Upper lobe of right lung (tissue), 1 donor: Measurements from ENCODE around the gene CELSR2. TPM values are rescaled to one million over a fixed set of nuclear protein-coding genes. Genes with fewer than 3 reads are reported as not detected.

Experiments used
- ATAC-seq: fragments of 200-7000 bp; cut with Tn5 transposase; one replicate; pipeline ENCODE4 v1.9.1; 2020; ENCODE audit warnings: mild to moderate bottlenecking, moderate library complexity
- DNase-seq: peaks from one replicate; pipeline ENCODE4 v3.0.0-alpha.2; 2020
- H3K27ac ChIP-seq: fragments of 200-600 bp; one replicate; pipeline ENCODE4 v1.8.0; 2022
- H3K27me3 ChIP-seq: fragments of 200-600 bp; one replicate; pipeline ENCODE4 v1.8.0; 2022; ENCODE audit warnings: mild to moderate bottlenecking
- H3K36me3 ChIP-seq: fragments of 200-600 bp; one replicate; pipeline ENCODE4 v1.8.0; 2022
- H3K4me1 ChIP-seq: fragments of 200-600 bp; one replicate; pipeline ENCODE4 v1.8.0; 2022
- H3K4me3 ChIP-seq: fragments of 200-600 bp; one replicate; pipeline ENCODE4 v1.8.0; 2022; ENCODE audit warnings: mild to moderate bottlenecking
- H3K9me3 ChIP-seq: fragments of 200-600 bp; one replicate; pipeline ENCODE4 v1.8.0; 2022
- intact Hi-C: fragments of 100-400 bp; cut with DNase I; formaldehyde crosslinking; loops from one replicate; pipeline ENCODE4 v1.11.0; 2022
- total RNA-seq: library from RNA; stranded (reverse); fragmentation: NEBNext Ultra II Directional; extraction: Animal tissue kit (Norgen Biotek cat#: 25700); gene quantifications from one replicate; pipeline ENCODE4 v1.2.1, GENCODE V29; 2021
- TF ChIP-seq, protein P1 (sequence below): fragments of 200-600 bp; IDR thresholded peaks from one replicate; pipeline ENCODE4 v1.8.0; 2022; ENCODE audit warnings: antibody characterized with exemption
- donor health status: DM: no; HTN: yes; CAD: no; lungs with severe emphysema.

Gene CELSR2
- total RNA-seq, 1 donor from 2014 or later = 7.4 TPM

DNA sequence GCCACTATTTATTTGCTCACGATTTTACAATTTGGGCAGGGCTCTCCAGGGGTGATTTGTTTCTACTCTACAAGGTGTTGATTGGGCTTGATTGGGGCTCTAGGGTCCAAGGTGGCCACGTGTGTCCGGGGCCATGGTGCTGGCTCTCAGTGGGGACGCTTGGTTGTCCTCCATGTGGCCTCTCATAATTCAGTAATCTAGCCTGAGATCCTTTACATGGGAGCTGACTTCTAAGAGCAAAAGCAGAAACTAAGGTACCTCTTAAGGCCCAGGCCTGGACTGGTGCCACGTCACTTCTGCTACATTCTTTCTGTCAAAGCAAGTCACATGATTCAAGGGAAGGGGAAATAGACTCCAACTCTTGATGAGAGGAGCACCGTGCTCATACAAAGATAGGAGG is 41.7 kb downstream of the CELSR2 start:
- Histone ChIP-seq H3K36me3 (no peaks in the 10 kb centered on the region), H3K9me3 (no peaks in the 10 kb centered on the region), H3K4me1 (no peaks in the 10 kb centered on the region), H3K4me3 (no peak overlapping the region), H3K27ac (peak overlapping the region; percentile 9), H3K27me3 (no peaks in the 10 kb centered on the region)
- ATAC-seq (peak; percentile 87), DNase-seq (no peak)
- intact Hi-C loops = no loop called here
- TF ChIP-seq, protein P1, sequence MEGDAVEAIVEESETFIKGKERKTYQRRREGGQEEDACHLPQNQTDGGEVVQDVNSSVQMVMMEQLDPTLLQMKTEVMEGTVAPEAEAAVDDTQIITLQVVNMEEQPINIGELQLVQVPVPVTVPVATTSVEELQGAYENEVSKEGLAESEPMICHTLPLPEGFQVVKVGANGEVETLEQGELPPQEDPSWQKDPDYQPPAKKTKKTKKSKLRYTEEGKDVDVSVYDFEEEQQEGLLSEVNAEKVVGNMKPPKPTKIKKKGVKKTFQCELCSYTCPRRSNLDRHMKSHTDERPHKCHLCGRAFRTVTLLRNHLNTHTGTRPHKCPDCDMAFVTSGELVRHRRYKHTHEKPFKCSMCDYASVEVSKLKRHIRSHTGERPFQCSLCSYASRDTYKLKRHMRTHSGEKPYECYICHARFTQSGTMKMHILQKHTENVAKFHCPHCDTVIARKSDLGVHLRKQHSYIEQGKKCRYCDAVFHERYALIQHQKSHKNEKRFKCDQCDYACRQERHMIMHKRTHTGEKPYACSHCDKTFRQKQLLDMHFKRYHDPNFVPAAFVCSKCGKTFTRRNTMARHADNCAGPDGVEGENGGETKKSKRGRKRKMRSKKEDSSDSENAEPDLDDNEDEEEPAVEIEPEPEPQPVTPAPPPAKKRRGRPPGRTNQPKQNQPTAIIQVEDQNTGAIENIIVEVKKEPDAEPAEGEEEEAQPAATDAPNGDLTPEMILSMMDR = no peak

DNA sequence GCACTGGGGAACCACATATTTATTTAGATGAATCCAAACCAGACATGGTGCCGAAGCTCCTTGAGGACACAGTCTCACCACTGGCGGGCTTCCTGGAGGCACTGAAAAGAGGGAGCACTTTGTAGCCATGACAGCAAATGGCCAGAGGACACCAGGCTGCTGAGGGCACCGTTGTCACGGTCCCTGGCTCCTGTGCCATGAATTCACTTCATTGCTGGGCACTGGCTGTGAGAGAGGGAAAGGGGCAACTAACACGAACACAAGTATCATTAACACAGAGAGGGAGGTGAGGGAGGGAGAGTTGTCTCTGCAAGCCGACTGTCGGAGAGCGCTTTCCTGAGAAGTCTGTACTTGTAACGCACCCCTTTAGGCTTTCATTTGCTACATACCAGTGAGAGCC is 43.0 kb downstream of the CELSR2 start:
- Histone ChIP-seq H3K36me3 (no peaks in the 10 kb centered on the region), H3K27me3 (no peaks in the 10 kb centered on the region), H3K4me1 (no peaks in the 10 kb centered on the region), H3K9me3 (no peaks in the 10 kb centered on the region), H3K4me3 (no peak overlapping the region), H3K27ac (no peak overlapping the region)
- TF ChIP-seq, protein P1 = no peak
- DNase-seq (no peak), ATAC-seq (no peak)
- intact Hi-C loops = no loop called here

DNA sequence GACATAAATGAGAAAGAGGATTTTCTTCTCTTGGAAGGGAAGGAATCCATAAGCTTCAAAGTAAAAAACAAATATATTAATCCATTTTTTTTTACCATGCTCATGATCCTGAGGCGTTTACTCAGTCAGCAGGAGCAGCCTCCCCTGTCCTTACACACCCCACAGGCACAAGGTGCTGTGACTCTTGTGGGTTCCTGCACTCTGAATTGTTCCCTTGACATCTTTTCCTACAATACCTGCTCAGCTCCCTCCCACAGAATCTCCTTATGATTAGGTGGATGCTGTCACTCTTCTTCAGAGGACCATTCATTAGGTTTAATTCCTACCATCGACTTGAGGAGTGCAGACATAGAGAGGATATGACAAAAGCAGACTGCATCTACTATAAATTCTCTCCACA is 43.7 kb downstream of the CELSR2 start:
- TF ChIP-seq, protein P1 = no peak
- intact Hi-C loops = no loop called here
- no peaks in the 10 kb centered on the region for H3K9me3 ChIP-seq
- H3K4me3 ChIP-seq = no peak overlapping the region
- peaks cover 2% of the 10 kb centered on the region for H3K4me1 ChIP-seq
- no peaks in the 10 kb centered on the region for H3K27me3 ChIP-seq
- H3K36me3 ChIP-seq = no peaks in the 10 kb centered on the region
- DNase-seq (no peak), ATAC-seq (no peak)
- no peak overlapping the region for H3K27ac ChIP-seq

DNA sequence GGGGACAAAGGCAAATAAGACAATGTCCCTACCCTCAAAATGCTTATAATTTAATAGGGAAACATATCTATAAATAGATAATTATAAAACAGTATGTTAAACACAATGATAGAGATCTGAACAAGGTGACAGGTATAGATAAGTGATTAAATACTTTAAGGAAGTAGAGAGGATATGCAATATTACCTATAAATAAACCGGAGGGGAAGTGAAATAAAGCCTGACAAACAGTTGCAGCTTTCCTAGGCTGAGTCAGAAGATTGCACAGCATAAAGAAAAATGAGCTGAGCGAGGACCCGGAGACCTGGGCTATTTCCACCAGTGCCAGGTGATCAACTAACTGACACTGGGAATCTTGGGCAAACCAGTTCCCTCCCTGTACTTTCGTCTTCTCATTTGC is 45.1 kb downstream of the CELSR2 start:
- DNase-seq (no peak), ATAC-seq (no peak)
- intact Hi-C loops = no loop called here
- Histone ChIP-seq H3K27ac (no peak overlapping the region), H3K4me3 (no peak overlapping the region), H3K36me3 (no peaks in the 10 kb centered on the region), H3K4me1 (peaks cover 17% of the 10 kb centered on the region), H3K27me3 (no peaks in the 10 kb centered on the region), H3K9me3 (no peaks in the 10 kb centered on the region)
- TF ChIP-seq, protein P1 = no peak

DNA sequence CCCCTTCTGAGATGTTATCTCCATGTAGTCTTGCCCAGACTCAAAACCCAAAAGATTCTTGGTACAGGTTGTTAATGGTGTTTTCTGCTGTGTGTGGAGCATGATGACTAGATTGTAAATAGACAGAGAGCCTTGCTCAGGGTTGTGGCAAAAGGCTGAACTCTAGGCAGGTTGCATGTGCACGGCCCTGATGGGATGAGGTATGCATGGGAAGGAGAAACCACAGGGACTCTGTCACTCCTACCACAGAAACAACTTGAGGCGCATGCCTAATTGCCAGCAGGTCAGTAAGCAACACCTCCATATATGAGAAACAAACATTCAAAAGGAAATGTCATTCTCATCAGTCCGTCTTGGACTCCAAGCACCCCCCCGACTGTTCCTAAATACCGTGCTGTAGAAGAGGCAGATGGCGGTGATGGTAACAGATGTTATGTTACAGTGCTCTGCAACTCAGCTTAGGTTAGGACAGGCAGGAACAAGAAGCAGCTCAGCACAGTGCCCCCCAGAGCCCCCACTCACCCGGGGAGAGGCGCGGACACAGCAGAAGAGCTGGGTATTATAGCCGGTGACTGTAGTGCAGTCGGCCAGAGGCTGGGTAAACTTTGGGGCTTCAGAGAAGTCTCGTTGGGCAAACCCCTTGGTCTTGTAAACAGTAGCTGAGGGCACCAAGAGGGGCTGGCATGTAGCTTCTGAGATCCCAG is 46.5 kb downstream of the CELSR2 start:
- H3K4me3 ChIP-seq = no peak overlapping the region
- DNase-seq = no peak
- H3K27ac ChIP-seq = no peak overlapping the region
- H3K4me1 ChIP-seq = peaks cover 23% of the 10 kb centered on the region
- no peaks in the 10 kb centered on the region for H3K9me3 ChIP-seq
- H3K36me3 ChIP-seq = no peaks in the 10 kb centered on the region
- TF ChIP-seq, protein P1 = no peak
- H3K27me3 ChIP-seq = no peaks in the 10 kb centered on the region
- intact Hi-C loops = no loop called here
- ATAC-seq = no peak

DNA sequence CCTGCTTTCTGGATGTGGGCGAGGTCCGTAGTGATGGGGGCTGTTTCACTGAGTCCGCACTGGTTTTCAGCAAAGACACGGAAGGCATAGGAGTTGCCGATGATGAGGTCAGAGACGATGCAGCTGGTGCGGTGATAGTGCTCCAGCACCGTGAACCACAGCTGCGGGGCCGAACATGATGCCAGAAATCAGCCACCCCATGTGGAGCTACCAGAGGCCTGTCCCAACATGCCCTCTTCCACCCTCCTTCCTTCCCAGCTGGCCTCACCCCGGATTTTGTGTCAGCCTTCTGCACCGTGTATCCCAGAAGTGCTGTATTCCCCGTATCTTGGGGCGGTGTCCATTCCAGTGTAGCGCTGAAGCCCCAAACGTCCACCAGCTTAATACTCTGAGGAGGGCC is 47.4 kb downstream of the CELSR2 start:
- Histone ChIP-seq H3K9me3 (no peaks in the 10 kb centered on the region), H3K27ac (no peak overlapping the region), H3K4me3 (no peak overlapping the region), H3K36me3 (no peaks in the 10 kb centered on the region), H3K27me3 (no peaks in the 10 kb centered on the region), H3K4me1 (peaks cover 23% of the 10 kb centered on the region)
- intact Hi-C loops = no loop called here
- TF ChIP-seq, protein P1 = no peak
- DNase-seq (no peak), ATAC-seq (no peak)
